MM.1S (cell line): ENCODE measurements around the gene LTBP1.

ENCODE experiments used
- DNase-seq: peaks from one replicate; pipeline ENCODE4 v3.0.0-alpha.2; 2015
- H2AFZ ChIP-seq: fragments of 300-600 bp; sonication (generic); 2 replicates; pipeline ENCODE4 v1.6.0; 2016; ENCODE audit warnings: antibody characterized with exemption, low read length
- H3F3A ChIP-seq: fragments of 300-600 bp; sonication (generic); 2 replicates; pipeline ENCODE4 v1.6.1; 2016; ENCODE audit warnings: mild to moderate bottlenecking, antibody characterized with exemption, low read length, moderate library complexity, mixed read lengths; ENCODE audit not compliant: insufficient read depth
- H3K27ac ChIP-seq: fragments of 300-600 bp; sonication (generic); 2 replicates; pipeline ENCODE4 v1.5.1; 2016; ENCODE audit warnings: mild to moderate bottlenecking, low read length
- H3K27me3 ChIP-seq: fragments of 300-600 bp; sonication (generic); replicated peaks from 2 replicates; pipeline ENCODE4 v1.6.0; 2016; ENCODE audit warnings: low read length; ENCODE audit not compliant: insufficient read depth
- H3K36me3 ChIP-seq: fragments of 300-600 bp; sonication (generic); replicated peaks from 2 replicates; pipeline ENCODE4 v1.6.1; 2016; ENCODE audit warnings: mild to moderate bottlenecking, low read length, mixed read lengths; ENCODE audit not compliant: insufficient read depth
- H3K4me1 ChIP-seq: fragments of 300-600 bp; sonication (generic); 2 replicates; pipeline ENCODE4 v1.6.1; 2016; ENCODE audit warnings: low read length, mixed read lengths
- H3K4me2 ChIP-seq: fragments of 300-600 bp; sonication (generic); 2 replicates; pipeline ENCODE4 v1.6.0; 2016; ENCODE audit warnings: low read depth, low read length
- H3K4me3 ChIP-seq: fragments of 300-600 bp; sonication (generic); 2 replicates; pipeline ENCODE4 v1.5.1; 2016; ENCODE audit warnings: low read length, mixed read lengths
- H3K79me2 ChIP-seq: fragments of 300-600 bp; sonication (generic); 2 replicates; pipeline ENCODE4 v1.6.1; 2016; ENCODE audit warnings: mixed run types, low read length, mixed read lengths
- H3K9ac ChIP-seq: fragments of 300-600 bp; sonication (generic); 2 replicates; pipeline ENCODE4 v1.6.1; 2016; ENCODE audit warnings: low read length, mixed read lengths
- H3K9me2 ChIP-seq: fragments of 300-600 bp; sonication (generic); replicated peaks from 2 replicates; pipeline ENCODE4 v1.6.1; 2016; ENCODE audit warnings: mild to moderate bottlenecking, low read length, mixed read lengths; ENCODE audit not compliant: insufficient read depth
- H3K9me3 ChIP-seq: fragments of 300-600 bp; sonication (generic); replicated peaks from 2 replicates; pipeline ENCODE4 v1.6.1; 2016; ENCODE audit warnings: mild to moderate bottlenecking, low read length, mixed read lengths; ENCODE audit not compliant: insufficient read depth
- H4K20me1 ChIP-seq: fragments of 300-600 bp; sonication (generic); 2 replicates; pipeline ENCODE4 v1.6.1; 2016; ENCODE audit warnings: mild to moderate bottlenecking, low read length, moderate library complexity, mixed read lengths; ENCODE audit not compliant: insufficient read depth
- EZH2 ChIP-seq: fragments of 300-600 bp; sonication (generic); optimal IDR thresholded peaks from 2 replicates; pipeline ENCODE3; 2017; ENCODE audit warnings: low read depth, mild to moderate bottlenecking, antibody characterized with exemption, low read length, mixed read lengths
- EZH2phosphoT487 ChIP-seq: fragments of 300-600 bp; sonication (generic); IDR thresholded peaks from 2 replicates; pipeline ENCODE4 v1.6.1; 2018; ENCODE audit warnings: antibody characterized with exemption, low read length
- TF ChIP-seq, protein P1 (sequence below): fragments of 300-600 bp; sonication (generic); IDR thresholded peaks from 2 replicates; pipeline ENCODE4 v1.5.1; 2016; ENCODE audit warnings: antibody characterized with exemption, low read length, mixed read lengths

LTBP1 gene

GRCh38 chr2:33370636-33371265, 424.0 kb downstream of the LTBP1 start:
- DNase-seq = no peak
- Histone ChIP-seq H3K9ac (no peak overlapping the region), H3K9me3 (no peaks in the 10 kb centered on the region), H3K27me3 (no peaks in the 10 kb centered on the region), H2AFZ (no peak overlapping the region), H4K20me1 (no peaks in the 10 kb centered on the region), H3K4me1 (no peaks in the 10 kb centered on the region), H3K4me3 (no peak overlapping the region), H3K36me3 (no peaks in the 10 kb centered on the region), H3K4me2 (no peak overlapping the region), H3K9me2 (no peaks in the 10 kb centered on the region), H3K79me2 (no peaks in the 10 kb centered on the region), H3K27ac (no peak overlapping the region), H3F3A (no peaks in the 10 kb centered on the region)
- TF ChIP-seq, protein P1, sequence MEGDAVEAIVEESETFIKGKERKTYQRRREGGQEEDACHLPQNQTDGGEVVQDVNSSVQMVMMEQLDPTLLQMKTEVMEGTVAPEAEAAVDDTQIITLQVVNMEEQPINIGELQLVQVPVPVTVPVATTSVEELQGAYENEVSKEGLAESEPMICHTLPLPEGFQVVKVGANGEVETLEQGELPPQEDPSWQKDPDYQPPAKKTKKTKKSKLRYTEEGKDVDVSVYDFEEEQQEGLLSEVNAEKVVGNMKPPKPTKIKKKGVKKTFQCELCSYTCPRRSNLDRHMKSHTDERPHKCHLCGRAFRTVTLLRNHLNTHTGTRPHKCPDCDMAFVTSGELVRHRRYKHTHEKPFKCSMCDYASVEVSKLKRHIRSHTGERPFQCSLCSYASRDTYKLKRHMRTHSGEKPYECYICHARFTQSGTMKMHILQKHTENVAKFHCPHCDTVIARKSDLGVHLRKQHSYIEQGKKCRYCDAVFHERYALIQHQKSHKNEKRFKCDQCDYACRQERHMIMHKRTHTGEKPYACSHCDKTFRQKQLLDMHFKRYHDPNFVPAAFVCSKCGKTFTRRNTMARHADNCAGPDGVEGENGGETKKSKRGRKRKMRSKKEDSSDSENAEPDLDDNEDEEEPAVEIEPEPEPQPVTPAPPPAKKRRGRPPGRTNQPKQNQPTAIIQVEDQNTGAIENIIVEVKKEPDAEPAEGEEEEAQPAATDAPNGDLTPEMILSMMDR = no peak

- no peak overlapping the region for H3K9ac ChIP-seq
- H3K9me2 ChIP-seq = no peaks in the 10 kb centered on the region
- no peak overlapping the region for H3K27ac ChIP-seq
- DNase-seq = no peak
- H3K4me1 ChIP-seq = no peaks in the 10 kb centered on the region
- no peaks in the 10 kb centered on the region for H3K27me3 ChIP-seq
- H3K4me3 ChIP-seq = no peak overlapping the region
- no peaks in the 10 kb centered on the region for H4K20me1 ChIP-seq
- no peaks in the 10 kb centered on the region for H3K9me3 ChIP-seq
- H2AFZ ChIP-seq = no peak overlapping the region
- no peaks in the 10 kb centered on the region for H3K36me3 ChIP-seq
- TF ChIP-seq EZH2 = no peak
- TF ChIP-seq EZH2phosphoT487 = no peak
- TF ChIP-seq, protein P1 = no peak
- H3F3A ChIP-seq = no peaks in the 10 kb centered on the region
- H3K4me2 ChIP-seq = no peak overlapping the region
- no peaks in the 10 kb centered on the region for H3K79me2 ChIP-seq
Measured at GRCh38 chr2:33371304-33372090, 424.7 kb downstream of the LTBP1 start.

- no peaks in the 10 kb centered on the region for H4K20me1 ChIP-seq
- H3K4me2 ChIP-seq = no peak overlapping the region
- H3K9ac ChIP-seq = no peak overlapping the region
- peak; percentile 65 for DNase-seq
- H3K79me2 ChIP-seq = no peaks in the 10 kb centered on the region
- H3K9me2 ChIP-seq = no peaks in the 10 kb centered on the region
- no peaks in the 10 kb centered on the region for H3K4me1 ChIP-seq
- no peaks in the 10 kb centered on the region for H3K36me3 ChIP-seq
- no peaks in the 10 kb centered on the region for H3F3A ChIP-seq
- no peak for TF ChIP-seq EZH2
- TF ChIP-seq EZH2phosphoT487 = no peak
- TF ChIP-seq, protein P1 = peak; percentile 74
- H3K27ac ChIP-seq = no peak overlapping the region
- no peak overlapping the region for H2AFZ ChIP-seq
- H3K9me3 ChIP-seq = no peaks in the 10 kb centered on the region
- H3K27me3 ChIP-seq = no peaks in the 10 kb centered on the region
- no peak overlapping the region for H3K4me3 ChIP-seq
Measured at GRCh38 chr2:33372940-33373553, 426.3 kb downstream of the LTBP1 start.
